H9 (cell line): ENCODE measurements around the gene XRCC3. TPM values are rescaled to one million over a fixed set of nuclear protein-coding genes. Genes with fewer than 3 reads are reported as not detected.

ENCODE experiments used
- DNase-seq: peaks from one replicate; pipeline ENCODE4 v3.0.0-alpha.2; 2017
- H2AFZ ChIP-seq: one replicate; pipeline ENCODE4 v1.6.1; 2013; ENCODE audit warnings: mild to moderate bottlenecking, low read length, control low read depth, moderate library complexity
- H2AK5ac ChIP-seq: 2 replicates; pipeline ENCODE4 v1.6.1; 2013; ENCODE audit warnings: low read length, control low read depth, mixed read lengths; ENCODE audit not compliant: insufficient read length
- H2BK120ac ChIP-seq: one replicate; pipeline ENCODE4 v1.6.1; 2013; ENCODE audit warnings: low read depth, mild to moderate bottlenecking, low read length, control low read depth, inconsistent platforms; ENCODE audit not compliant: poor library complexity, severe bottlenecking
- H2BK12ac ChIP-seq: 2 replicates; pipeline ENCODE4 v1.6.1; 2013; ENCODE audit warnings: low read length, control low read depth, mixed read lengths, low read depth; ENCODE audit not compliant: insufficient read length
- H2BK15ac ChIP-seq: 2 replicates; pipeline ENCODE4 v1.6.1; 2013; ENCODE audit warnings: low read depth, low read length, control low read depth
- H2BK20ac ChIP-seq: one replicate; pipeline ENCODE4 v1.6.1; 2013; ENCODE audit warnings: low read depth, mild to moderate bottlenecking, low read length, control low read depth, inconsistent platforms; ENCODE audit not compliant: poor library complexity, severe bottlenecking
- H2BK5ac ChIP-seq: 2 replicates; pipeline ENCODE4 v1.6.1; 2013; ENCODE audit warnings: low read length, control low read depth, mixed read lengths; ENCODE audit not compliant: insufficient read length
- H3K14ac ChIP-seq: 2 replicates; pipeline ENCODE4 v1.6.1; 2013; ENCODE audit warnings: low read length, control low read depth; ENCODE audit not compliant: insufficient read depth
- H3K18ac ChIP-seq: 2 replicates; pipeline ENCODE4 v1.6.1; 2013; ENCODE audit warnings: low read depth, mild to moderate bottlenecking, mixed read lengths, low read length, control low read depth; ENCODE audit not compliant: insufficient read length
- H3K23ac ChIP-seq: 2 replicates; pipeline ENCODE4 v1.6.1; 2013; ENCODE audit warnings: low read length, control low read depth, mixed read lengths, low read depth; ENCODE audit not compliant: insufficient read length
- H3K23me2 ChIP-seq: 2 replicates; pipeline ENCODE4 v1.6.1; 2013; ENCODE audit warnings: low read depth, mild to moderate bottlenecking, mixed read lengths, low read length, control low read depth; ENCODE audit not compliant: insufficient read length, poor library complexity, severe bottlenecking
- H3K27ac ChIP-seq: 2 replicates; pipeline ENCODE4 v1.5.1; 2013; ENCODE audit warnings: low read length, control low read depth, mixed read lengths, low read depth; ENCODE audit not compliant: insufficient read length
- H3K27me3 ChIP-seq: 2 replicates; pipeline ENCODE4 v1.6.1; 2013; ENCODE audit warnings: low read length, control low read depth, inconsistent platforms; ENCODE audit not compliant: insufficient read depth
- H3K4ac ChIP-seq: 2 replicates; pipeline ENCODE4 v1.6.1; 2013; ENCODE audit warnings: low read depth, mild to moderate bottlenecking, control low read depth, inconsistent platforms, low read length, moderate library complexity
- H3K4me1 ChIP-seq: 2 replicates; pipeline ENCODE4 v1.6.1; 2013; ENCODE audit warnings: low read length, control low read depth, inconsistent platforms; ENCODE audit not compliant: insufficient read depth
- H3K4me2 ChIP-seq: 2 replicates; pipeline ENCODE4 v1.6.1; 2013; ENCODE audit warnings: low read length, control low read depth, mixed read lengths; ENCODE audit not compliant: insufficient read length, insufficient read depth
- H3K56ac ChIP-seq: 2 replicates; pipeline ENCODE4 v1.6.1; 2013; ENCODE audit warnings: low read depth, mild to moderate bottlenecking, mixed read lengths, low read length, control low read depth; ENCODE audit not compliant: insufficient read length
- H3K79me1 ChIP-seq: 2 replicates; pipeline ENCODE4 v1.6.1; 2013; ENCODE audit warnings: low read depth, mild to moderate bottlenecking, moderate library complexity, low read length, control low read depth, inconsistent platforms; ENCODE audit not compliant: insufficient read depth, poor library complexity, severe bottlenecking
- H3K79me2 ChIP-seq: 2 replicates; pipeline ENCODE4 v1.6.1; 2013; ENCODE audit warnings: low read length, control low read depth, inconsistent platforms; ENCODE audit not compliant: insufficient read depth
- H3K9ac ChIP-seq: 2 replicates; pipeline ENCODE4 v1.6.1; 2013; ENCODE audit warnings: low read length, control low read depth, mixed read lengths; ENCODE audit not compliant: insufficient read length; ENCODE audit errors: extremely low read depth
- H3K9me3 ChIP-seq: one replicate; pipeline ENCODE4 v1.6.1; 2013; ENCODE audit warnings: low read depth, low read length, inconsistent platforms; ENCODE audit not compliant: control insufficient read depth
- H3T11ph ChIP-seq: one replicate; pipeline ENCODE4 v1.6.1; 2013; ENCODE audit warnings: mild to moderate bottlenecking, low read length, control low read depth, inconsistent platforms
- H4K20me1 ChIP-seq: one replicate; pipeline ENCODE4 v1.6.1; 2013; ENCODE audit not compliant: control insufficient read depth, insufficient read length, insufficient read depth
- H4K5ac ChIP-seq: 2 replicates; pipeline ENCODE4 v1.6.1; 2013; ENCODE audit warnings: low read depth, mild to moderate bottlenecking, mixed read lengths, low read length, control low read depth; ENCODE audit not compliant: insufficient read length
- H4K8ac ChIP-seq: replicated peaks from 2 replicates; pipeline ENCODE4 v1.6.1; 2013; ENCODE audit warnings: low read length, control low read depth, mixed read lengths, low read depth; ENCODE audit not compliant: insufficient read length
- H4K91ac ChIP-seq: 2 replicates; pipeline ENCODE4 v1.6.1; 2013; ENCODE audit warnings: low read depth, mild to moderate bottlenecking, moderate library complexity, mixed read lengths, low read length, control low read depth; ENCODE audit not compliant: insufficient read length
- H3K27ac Mint-ChIP-seq, 3 experiments: 2 replicates in 2 of 3; 3 replicates in 1 of 3; pipeline ENCODE4 v1.8.0; 2020 to 2021; ENCODE audit warnings: mixed read lengths in 3 of 3, mild to moderate bottlenecking in 1 of 3, moderate library complexity in 1 of 3
- H3K27me3 Mint-ChIP-seq: 2 replicates; pipeline ENCODE4 v1.8.0; 2021; ENCODE audit warnings: low read depth, mild to moderate bottlenecking, moderate library complexity, mixed read lengths
- H3K36me3 Mint-ChIP-seq, 3 experiments: 2 replicates in 2 of 3; 3 replicates in 1 of 3; pipeline ENCODE4 v1.8.0; 2020 to 2021; ENCODE audit warnings: low read depth in 3 of 3, mixed read lengths in 3 of 3; ENCODE audit not compliant: insufficient read depth in 1 of 3
- H3K4me1 Mint-ChIP-seq, 2 experiments: 2 replicates each; pipeline ENCODE4 v1.8.0; 2020; ENCODE audit warnings: mixed read lengths in 2 of 2
- H3K4me3 Mint-ChIP-seq, 2 experiments: 2 replicates in 1 of 2; 3 replicates in 1 of 2; pipeline ENCODE4 v1.8.0; 2020 to 2021; ENCODE audit warnings: mild to moderate bottlenecking in 2 of 2, mixed read lengths in 2 of 2, moderate library complexity in 1 of 2
- H3K9me3 Mint-ChIP-seq, 2 experiments: 2 replicates in 1 of 2; 3 replicates in 1 of 2; pipeline ENCODE4 v1.8.0; 2020; ENCODE audit warnings: mild to moderate bottlenecking in 2 of 2, mixed read lengths in 2 of 2, moderate library complexity in 1 of 2
- WGBS: extraction: QIAGEN DNeasy Blood & Tissue Kit; methylation state at CpG from one replicate; pipeline ENCODE4 v1.1.7; 2013; ENCODE audit warnings: missing lambda C conversion rate, low lambda C conversion rate, mixed read lengths; ENCODE audit not compliant: insufficient read length; ENCODE audit errors: extremely low coverage; 5-methylcytosine and 5-hydroxymethylcytosine counted together
- total RNA-seq: library from RNA; stranded (reverse); gene quantifications from 2 replicates; pipeline ENCODE4 v1.2.1, GENCODE V29; 2021
- TF ChIP-seq, protein P1 (sequence below): fragments of 200-600 bp; sonication (generic); conservative IDR thresholded peaks from 3 replicates; pipeline ENCODE4 v1.8.0; 2021; ENCODE audit warnings: antibody characterized with exemption, mild to moderate bottlenecking

The XRCC3 gene
- total RNA-seq, 1 experiment from 2014 or later, result 45.3 TPM

DNA sequence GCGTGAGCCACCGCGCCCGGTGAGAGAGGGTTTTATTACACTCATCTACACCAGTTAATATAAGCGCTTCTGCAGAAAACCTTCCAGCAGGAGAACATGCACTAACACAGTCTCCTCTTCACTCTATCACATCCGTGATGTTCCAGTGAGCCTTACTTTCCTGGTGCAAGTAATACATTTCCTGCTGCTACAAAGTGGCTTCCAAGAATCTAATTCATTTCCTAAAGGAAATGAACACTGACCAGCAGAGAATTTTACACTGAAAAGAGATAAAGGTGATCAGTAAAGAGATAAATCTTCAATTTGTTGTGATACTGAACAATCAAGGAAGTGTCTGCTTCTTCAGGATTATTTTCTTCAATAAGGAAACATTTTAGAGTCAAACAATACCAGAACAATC, 39.8 kb upstream of the XRCC3 start:
- H4K91ac ChIP-seq, result no peak overlapping the region
- no CpG with 5 or more reads among the region's 6 CpGs for WGBS
- no peak overlapping the region for H4K5ac ChIP-seq
- H3K79me2 ChIP-seq, result no peaks in the 10 kb centered on the region
- H3K27me3 Mint-ChIP-seq, result no peaks in the 10 kb centered on the region
- H3K4me3 Mint-ChIP-seq, result no peak overlapping the region
- H3K9ac ChIP-seq, result no peak overlapping the region
- no peaks in the 10 kb centered on the region for H3K9me3 Mint-ChIP-seq
- no peaks in the 10 kb centered on the region for H3K9me3 ChIP-seq
- DNase-seq, result no peak
- H3K4me2 ChIP-seq, result no peak overlapping the region
- H3K4ac ChIP-seq, result no peak overlapping the region
- H3K27me3 ChIP-seq, result no peaks in the 10 kb centered on the region
- H3K14ac ChIP-seq, result no peak overlapping the region
- H2AK5ac ChIP-seq, result no peak overlapping the region
- no peak overlapping the region for H3K56ac ChIP-seq
- no peak overlapping the region for H2BK15ac ChIP-seq
- no peak overlapping the region for H2BK120ac ChIP-seq
- H3K18ac ChIP-seq, result no peak overlapping the region
- no peak overlapping the region for H2AFZ ChIP-seq
- no peak overlapping the region for H2BK12ac ChIP-seq
- H3K27ac Mint-ChIP-seq, result no peak overlapping the region
- no peak overlapping the region for H3K23ac ChIP-seq
- H4K20me1 ChIP-seq, result no peaks in the 10 kb centered on the region
- H3K27ac ChIP-seq, result no peak overlapping the region
- H3K79me1 ChIP-seq, result no peaks in the 10 kb centered on the region
- TF ChIP-seq, protein P1, sequence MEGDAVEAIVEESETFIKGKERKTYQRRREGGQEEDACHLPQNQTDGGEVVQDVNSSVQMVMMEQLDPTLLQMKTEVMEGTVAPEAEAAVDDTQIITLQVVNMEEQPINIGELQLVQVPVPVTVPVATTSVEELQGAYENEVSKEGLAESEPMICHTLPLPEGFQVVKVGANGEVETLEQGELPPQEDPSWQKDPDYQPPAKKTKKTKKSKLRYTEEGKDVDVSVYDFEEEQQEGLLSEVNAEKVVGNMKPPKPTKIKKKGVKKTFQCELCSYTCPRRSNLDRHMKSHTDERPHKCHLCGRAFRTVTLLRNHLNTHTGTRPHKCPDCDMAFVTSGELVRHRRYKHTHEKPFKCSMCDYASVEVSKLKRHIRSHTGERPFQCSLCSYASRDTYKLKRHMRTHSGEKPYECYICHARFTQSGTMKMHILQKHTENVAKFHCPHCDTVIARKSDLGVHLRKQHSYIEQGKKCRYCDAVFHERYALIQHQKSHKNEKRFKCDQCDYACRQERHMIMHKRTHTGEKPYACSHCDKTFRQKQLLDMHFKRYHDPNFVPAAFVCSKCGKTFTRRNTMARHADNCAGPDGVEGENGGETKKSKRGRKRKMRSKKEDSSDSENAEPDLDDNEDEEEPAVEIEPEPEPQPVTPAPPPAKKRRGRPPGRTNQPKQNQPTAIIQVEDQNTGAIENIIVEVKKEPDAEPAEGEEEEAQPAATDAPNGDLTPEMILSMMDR, result no peak
- H2BK5ac ChIP-seq, result no peak overlapping the region
- H3K4me1 ChIP-seq, result no peaks in the 10 kb centered on the region
- no peak overlapping the region for H2BK20ac ChIP-seq
- peaks cover 4% of the 10 kb centered on the region in 2 experiments; a peak in 1 of 4 replicates for H3K4me1 Mint-ChIP-seq
- H3K36me3 Mint-ChIP-seq, result no peaks in the 10 kb centered on the region
- H3T11ph ChIP-seq, result no peak overlapping the region
- no peaks in the 10 kb centered on the region for H3K23me2 ChIP-seq
- no peak overlapping the region for H4K8ac ChIP-seq
